Stimulated activated CD4-positive, alpha-beta T cell treated with anti-CD3 and anti-CD28 coated beads, Interleukin-1b, Interleukin-23, amount 100 ng/mL, for 1 hour (primary cell): ENCODE measurements around the gene AKT2.

Source experiments
- DNase-seq, 2 donors: peaks; one replicate each; pipeline ENCODE4 v3.0.0-alpha.2; 2020; ENCODE audit warnings: low read depth in 2 of 2

Gene AKT2

DNA sequence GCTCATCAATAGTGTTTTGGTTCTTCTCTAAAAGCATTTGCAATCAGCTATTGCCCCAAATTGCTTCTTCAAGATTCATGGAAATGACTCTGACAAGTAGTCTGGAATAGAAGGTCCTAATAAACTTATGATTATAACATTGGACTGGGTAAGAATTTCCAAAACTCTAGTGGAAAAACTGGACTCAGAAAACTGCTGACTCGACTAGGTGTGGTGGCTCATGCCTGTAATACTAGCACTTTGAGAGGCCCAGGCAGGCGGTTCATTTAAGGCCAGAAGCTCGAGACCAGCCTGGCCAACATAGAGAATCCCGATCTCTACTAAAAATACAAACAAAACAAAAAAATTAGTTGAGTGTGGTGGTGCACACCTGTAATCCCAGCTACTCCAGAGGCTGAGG, 15.5 kb upstream of the AKT2 start:
- DNase-seq = no peak

DNA sequence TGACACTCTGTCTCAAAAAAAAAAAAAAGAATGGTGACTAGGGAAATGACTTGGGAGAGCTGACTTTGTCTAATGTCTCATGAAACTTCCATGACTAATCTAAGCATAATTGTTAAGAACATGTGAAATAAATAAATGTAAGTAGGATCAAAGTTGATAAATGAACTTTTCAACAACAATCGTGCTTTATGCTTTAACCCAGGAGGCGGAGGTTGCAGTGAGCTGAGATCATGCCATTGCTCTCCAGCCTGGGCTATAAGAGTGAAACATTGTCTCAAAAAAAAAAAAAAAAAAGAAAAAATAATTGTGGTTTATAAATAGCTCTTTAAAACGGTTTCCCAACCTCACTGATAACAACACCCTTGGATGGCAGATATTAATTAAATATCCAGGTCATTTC, 12.9 kb upstream of the AKT2 start:
- DNase-seq = no peak

DNA sequence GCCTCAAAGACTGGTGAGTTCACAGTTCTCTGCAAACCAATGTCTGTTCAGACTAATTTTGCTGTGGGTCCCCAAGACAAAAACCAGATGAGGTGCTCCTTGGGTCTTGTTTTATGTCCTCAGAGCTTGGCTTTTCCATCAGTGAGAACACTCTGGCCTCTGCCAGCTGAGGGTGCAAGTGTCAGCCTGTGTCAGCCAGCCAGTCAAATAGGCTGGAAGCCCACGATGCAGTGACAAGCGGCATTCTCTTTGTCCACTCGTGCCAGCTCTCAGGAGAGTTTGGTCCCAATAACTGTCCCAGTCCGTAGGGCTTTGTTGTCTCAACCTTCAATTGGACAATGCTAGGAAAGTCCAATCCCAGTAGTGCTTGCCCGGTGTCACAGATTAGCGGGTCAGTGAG, 9.4 kb upstream of the AKT2 start:
- no peak for DNase-seq

- DNase-seq = no peak
These were observed 1.9 kb upstream of the AKT2 start for GRCh38 chr19:40286971-40287421.

DNA sequence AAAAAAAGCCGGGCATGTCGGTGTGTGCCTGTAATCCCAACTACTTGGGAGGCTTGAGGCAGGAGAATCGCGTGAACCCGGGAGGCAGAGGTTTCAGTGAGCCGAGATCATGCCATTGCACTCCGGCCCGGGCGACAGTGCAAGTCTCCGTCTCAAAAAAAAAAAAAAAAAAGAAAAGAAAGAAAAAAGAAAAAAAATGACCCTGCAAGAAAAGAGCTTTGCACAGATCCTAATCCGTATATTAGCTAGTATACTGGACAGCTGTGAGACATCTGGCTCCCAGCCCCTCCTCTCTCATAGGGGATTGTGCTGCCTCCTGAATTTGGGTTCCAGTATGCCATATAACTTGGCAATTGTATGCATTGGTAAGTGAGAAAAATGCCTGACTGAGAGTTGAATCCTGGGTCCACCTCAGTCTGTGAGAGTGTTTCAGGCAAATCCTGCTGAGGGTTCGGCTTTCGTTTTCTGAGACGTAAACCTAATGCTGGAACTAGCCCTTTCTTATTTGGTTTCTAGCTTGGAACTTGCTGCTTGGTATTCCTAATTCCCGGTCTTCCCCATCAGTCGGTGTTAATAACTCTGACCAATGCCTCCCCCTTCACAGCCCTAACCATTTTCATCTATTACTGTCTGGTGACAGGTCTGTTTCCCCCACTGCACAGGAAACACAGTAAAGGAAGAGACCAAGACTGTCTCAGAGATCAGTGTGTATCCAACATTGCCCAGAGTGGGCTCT, 1.3 kb upstream of the AKT2 start:
- DNase-seq = no peak

DNA sequence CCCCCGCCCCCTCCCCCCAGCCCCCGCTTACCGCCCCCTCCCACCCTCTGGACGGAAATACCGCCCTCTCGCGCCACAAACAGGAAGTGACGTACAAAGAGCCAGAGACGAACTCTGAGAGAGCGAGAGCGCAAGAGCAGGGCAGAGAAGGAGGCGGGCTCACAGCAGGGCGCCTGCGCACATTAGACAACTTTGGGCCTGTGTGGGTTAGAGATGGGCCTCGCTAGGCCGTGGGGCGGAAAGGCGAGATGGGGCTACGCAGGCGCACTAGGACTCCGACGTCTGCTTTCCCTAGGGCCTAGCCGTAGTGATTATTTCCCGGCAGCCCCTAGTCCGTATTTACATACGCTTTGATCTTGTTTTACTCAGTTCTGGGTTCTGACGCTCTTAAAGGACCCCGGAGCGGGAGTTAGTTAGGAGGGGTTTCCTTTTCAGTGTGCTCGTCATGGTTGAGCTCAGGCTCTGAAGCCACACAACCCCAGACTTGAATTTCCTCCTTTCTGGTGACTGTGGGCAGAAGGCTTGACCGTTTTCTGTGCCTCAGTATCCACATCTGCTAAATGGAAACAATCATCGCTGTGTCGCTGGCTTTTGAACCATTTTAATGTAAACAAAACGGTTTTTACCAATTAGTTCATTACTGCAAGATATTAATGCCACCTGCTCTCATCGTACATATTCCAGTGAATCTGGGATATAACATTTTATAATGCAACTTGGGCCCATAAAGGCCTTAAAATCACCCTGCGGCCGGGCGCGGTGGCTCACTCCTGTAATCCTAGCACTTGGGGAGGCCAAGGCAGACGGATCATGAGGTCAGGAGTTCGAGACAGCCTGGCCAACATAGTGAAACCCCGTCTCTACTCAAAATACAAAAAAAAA, 449 bp upstream of the AKT2 start:
- DNase-seq = peak; percentile 86 to 97

DNA sequence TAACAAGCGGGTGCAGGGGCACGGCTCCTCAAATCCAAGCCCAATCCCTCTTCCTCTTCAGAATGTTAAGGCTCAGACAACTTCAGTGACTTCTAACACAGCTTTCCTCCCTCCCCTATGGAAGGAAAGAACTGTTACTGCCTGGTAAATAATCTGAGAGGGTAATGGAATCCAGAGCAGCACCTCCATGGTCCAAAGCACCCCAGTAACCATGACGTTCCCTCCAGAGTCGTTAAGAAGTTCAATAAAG, 969 bp downstream of the AKT2 start:
- no peak for DNase-seq

DNA sequence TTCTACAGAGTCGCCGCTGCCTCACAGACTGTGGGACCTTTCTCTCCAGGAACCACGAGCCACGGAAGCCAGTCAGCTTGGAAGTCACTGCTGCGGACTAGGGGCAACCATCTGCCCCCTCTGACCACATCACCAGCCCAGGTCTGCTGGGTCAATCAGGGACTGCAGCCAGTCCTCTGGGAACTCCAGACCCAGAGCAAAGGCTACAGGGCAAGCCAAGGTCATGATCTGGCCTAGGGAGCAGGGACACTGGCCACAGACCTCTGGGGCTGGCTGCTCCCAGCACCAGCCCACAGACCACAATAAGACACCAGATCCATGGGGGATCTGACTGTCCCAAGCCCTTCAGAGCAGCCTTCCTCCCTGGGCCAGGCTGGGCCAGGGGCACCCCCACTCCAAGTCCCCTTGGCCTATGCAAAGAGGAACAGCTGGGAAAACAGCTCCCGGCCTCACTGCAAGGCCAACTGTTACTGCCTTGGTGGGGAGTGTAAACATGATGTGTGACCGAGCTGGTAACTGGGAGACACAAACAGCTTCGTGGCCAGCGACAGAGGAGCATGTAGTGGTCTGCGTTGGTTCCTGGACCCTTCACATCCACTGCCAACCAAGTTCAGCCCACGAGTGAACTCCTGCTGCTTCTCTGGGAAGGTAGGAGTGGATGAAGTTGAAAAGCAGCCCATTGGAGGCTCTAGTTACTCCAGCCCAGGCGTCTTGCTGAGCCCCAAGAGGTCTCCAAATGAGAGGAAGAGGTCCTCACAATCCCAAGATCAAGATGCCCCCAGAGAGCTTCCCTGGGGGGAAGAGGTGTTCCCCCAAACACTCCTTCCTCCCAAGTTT, 1.5 kb downstream of the AKT2 start:
- DNase-seq = no peak

DNA sequence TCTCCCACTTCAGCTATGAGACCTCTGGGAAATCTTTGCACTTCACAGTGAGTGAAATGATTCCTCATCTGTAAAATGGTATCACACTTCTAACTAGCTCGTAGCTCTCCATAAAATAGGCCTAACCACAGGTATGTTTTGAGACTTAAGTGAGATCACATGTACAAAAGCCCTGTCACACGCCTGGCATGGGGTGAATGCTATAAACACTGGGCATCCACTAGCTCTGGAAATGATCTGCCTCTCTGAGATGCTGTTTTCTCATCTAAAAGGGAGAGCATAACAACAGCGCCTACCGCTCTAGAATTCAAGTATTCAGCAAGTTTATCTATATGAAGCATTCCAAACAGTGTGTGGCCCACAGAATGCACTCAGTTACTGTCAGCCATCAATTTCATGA, 2.2 kb downstream of the AKT2 start:
- DNase-seq = no peak

- DNase-seq = no peak
These were observed 3.0 kb downstream of the AKT2 start for GRCh38 chr19:40282209-40282580.

DNA sequence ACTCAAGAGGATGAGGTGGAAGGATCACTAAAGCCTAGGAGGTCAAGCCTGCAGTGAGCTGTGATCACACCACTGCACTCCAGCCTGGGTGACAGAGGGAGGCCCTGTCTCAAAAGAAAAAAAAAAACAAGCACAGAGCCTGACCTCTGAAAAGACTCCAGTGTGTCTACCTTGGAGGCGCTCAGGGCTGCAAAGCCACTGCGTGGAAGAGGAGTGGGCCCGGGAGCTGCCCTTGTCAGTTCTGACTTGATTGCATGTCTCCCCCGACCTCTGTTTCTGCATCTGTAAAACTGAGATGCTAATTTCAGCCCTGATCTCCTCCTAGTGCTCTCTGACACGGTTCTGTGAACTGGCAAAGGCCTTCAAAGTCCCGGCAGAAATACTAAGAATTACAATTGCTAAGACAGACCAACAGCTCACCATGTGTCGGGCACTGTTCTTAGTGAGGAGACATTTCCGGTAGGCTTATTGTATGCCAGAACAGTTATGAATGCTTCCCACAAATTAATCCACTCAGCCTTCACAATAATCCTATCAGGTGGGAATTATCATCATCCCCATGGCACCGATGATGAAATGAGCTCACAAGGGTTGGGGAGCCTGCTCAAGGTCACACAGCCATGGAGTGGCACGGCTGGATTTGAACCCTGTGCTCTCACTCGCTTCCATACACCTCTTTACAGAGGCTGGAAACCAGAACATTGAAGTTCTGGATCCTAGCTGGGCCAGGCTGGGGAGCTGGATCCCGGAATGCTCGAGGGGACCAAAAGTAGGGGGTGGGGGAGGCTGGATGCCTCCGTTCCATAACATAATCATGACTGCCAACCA, 3.5 kb downstream of the AKT2 start:
- DNase-seq = no peak

DNA sequence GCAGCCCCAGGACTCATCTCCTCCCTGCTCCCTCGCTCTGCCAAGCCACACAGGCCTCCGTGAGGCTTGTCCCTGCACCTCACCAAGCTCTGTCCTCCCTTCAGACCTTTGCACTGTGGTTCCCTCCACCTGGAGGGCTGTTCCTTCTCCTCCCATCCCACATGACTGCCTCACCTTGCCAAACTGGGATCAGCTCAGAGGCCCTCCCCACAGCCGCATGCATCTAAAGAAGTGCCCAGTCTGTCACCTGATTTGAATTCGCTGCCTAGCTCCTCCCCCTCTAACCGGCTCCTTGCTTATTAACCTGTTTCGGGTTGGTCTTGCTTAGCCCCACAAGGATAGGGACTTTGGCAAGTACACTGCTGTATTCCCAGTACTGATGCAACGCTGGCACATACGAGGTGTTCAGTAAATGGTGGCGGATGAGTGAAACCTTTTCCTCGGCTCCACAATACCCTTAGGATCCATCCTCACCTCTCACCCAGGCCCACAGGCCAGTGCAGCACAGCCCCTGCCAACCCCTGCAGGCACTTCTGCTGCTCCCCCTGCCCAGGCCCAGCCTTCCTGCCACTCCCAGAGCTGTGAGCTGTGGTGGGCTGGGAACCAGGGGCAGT, 4.4 kb downstream of the AKT2 start:
- DNase-seq = no peak

GRCh38 chr19:40279761-40280607, 5.2 kb downstream of the AKT2 start:
- no peak for DNase-seq

GRCh38 chr19:40279120-40279551, 6.0 kb downstream of the AKT2 start:
- DNase-seq = no peak

- no peak for DNase-seq
These were observed 6.6 kb downstream of the AKT2 start for GRCh38 chr19:40278361-40279035.

GRCh38 chr19:40277356-40278059, 7.6 kb downstream of the AKT2 start:
- DNase-seq = no peak

- no peak for DNase-seq
These were observed 10.3 kb downstream of the AKT2 start for GRCh38 chr19:40274585-40275544.
